Hematopoietic multipotent progenitor cell treated with erythropoietin and hydrocortisone succinate and interleukin-3 and kit ligand, for 15 days (in vitro differentiated cells): ENCODE results near the gene LMBRD1.
"Not testable (repeated sequence)": the region's sequence is repeated elsewhere in the genome, so short reads cannot be mapped to it uniquely, and the experiment has no call there.

Source experiments
- DNase-seq: peaks from one replicate; pipeline ENCODE4 v3.0.0-alpha.2; 2015; ENCODE audit warnings: low spot score

The LMBRD1 gene

DNA sequence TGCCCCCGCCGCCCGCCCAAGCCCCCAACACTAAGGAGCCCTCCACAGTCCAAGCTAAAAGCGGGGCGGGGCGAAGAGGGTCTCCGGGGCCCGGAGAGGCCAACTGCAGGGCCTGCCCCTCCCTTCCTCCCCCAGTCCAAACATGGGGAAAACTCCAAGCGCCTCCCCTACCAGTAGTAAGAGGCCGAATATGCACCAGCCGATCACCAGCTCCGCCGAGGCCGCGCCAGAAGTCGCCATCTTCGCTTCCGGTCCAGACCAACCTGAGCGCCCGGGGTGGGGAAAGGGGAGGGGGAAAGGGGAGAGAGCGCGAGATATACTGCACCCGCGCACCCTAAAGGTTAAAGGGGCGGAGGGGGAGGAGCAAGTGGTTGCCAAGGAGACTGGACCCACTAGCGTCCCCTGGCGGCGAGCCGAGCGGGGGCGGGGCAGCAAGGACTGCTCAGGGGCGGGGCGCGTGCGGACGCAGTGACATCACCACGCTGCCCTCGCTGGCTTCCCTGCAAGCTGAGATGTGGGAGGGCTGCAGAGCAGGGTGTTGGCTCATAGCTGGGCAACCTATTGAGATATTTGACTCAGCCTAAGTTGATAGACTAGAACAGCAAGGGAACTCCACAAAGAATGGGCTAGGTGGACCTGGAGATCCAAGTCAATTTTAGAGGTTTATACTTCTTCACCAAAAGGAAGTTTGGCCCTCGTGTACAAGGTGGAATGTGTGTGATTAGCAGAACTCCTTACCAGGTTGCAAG lies at the start of gene LMBRD1:
LMBRD1 (minus strand) TSS at position 369 of the 749 bp plus-strand sequence; CDS start at position 240, 129 bp downstream.
- DNase-seq: peak; percentile 96

DNA sequence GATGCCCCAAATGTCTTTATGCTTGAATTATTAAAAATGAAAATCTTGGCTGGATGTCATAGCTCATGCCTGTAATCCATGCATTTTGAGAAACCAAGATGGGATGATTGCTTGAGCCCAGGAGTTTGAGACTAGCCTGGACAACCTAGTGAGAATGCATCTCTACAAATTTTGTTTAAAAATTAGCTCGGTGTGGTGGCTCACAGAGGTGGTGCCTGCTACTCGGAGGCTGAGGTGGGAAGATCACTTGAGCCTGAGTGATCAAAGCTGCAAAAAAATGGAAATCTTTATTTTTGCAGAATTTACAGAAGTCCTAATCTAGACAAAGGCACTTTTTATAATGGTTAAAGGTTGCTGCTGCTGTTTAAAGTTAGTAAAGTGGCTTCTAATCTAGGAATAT lies 49.5 kb upstream of the LMBRD1 start:
- DNase-seq: no peak

DNA sequence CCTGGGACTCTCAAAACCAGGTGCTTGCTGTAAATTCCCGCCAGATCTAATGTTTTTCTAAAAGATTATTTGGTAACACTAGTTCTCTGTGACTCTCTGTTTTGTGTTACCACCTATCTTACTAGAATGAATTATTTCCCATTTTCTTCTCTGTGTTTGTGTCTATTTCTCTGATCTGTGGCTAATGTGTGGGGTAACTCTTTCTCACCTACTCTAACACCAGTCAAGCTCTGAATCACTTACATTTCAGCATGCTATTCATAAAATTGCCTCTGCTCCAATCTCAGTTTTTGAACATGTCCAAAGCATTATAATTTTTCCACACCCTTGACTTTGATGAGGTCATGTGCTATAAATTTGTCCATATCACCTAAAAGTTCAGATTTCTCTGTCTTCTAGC lies 46.4 kb upstream of the LMBRD1 start:
- no peak for DNase-seq

DNA sequence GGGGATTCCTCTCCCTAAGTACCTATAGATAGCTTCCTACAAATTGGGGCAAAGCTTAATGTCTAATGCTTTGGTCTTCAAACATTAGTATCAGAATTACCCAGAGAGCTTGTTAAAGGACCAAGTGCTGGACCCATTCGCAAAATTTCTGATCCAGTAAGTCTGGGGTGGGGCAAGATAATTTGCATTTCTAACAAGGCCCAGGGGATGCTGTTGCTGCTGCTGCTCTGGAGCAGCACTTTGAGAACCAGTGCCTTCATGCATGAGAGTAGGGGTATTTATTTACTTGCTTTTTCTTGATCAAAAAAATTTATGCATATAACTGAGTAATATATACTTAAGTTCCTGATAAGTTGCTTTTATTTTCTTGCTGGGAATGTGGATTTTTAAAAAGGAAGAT lies 45.1 kb upstream of the LMBRD1 start:
- no peak for DNase-seq

DNA sequence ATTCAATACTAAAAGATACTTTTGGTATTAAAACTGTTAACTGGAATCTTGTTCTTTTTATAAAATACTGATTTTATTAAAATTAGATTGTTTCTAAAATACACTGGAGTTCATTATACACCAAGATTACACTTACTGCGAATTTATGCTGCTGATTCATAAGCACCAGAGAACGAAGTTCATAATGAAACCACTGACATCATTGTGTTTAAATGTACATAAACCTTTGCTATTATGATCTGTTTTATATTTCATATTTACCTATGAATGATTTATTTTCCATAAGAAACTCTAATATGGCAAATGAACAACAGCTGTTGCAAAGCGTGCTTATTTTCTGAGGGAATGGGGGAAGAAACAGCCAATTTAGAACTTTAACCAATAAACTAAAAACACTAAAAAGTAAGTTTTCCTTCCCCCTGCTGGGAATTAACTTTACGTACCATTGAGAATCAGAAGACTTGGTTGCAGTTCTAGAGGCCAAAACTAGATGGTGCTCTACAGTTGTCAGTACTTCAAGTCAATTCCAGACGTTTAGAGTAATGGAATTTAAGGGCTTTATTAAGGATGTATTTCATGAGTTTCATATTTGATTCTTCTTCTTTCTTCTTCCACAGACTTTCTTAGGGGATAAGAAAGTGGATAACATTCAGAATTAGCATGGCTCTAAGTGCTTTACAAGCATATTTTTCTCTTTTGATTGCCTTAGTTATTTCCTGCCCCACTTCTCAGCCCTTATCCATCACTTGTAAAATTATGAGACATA lies 38.8 kb upstream of the LMBRD1 start:
- peak; percentile 14 for DNase-seq

- DNase-seq: no peak
Observed at GRCh38 chr6:69832558-69832957, 35.7 kb upstream of the LMBRD1 start.

DNA sequence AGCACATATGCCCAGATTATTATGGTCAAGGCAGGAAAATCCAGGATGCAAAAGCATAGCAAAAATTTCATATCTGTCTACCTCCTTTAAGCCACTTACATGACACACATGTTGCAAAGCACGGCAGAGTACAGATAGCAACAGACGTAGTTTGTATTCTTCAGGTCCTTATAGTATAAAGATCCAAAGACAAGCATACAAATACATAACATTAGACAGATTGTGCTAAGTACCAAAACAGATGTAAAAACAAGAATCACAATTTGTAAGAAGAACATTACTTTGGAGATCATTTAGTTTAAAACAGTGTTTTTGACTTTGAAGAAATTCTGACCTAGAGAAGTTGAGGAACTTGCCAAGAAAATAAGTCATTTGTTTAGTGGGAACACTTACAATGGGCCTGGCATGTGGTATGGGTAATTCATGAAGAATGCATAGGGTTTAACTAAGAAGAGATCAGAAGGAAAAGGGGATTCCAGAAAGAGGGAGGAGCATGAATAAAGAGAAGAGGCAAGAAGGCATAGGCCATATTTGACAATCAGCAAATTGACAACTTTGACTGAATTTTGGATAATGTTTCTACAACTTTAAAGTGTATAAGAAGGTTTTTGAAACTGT lies 30.6 kb upstream of the LMBRD1 start:
- DNase-seq: no peak

- DNase-seq: no peak
Observed at GRCh38 chr6:69825904-69826303, 29.1 kb upstream of the LMBRD1 start.

GRCh38 chr6:69824355-69824754 lies 27.5 kb upstream of the LMBRD1 start:
- DNase-seq: not testable (repeated sequence)

DNA sequence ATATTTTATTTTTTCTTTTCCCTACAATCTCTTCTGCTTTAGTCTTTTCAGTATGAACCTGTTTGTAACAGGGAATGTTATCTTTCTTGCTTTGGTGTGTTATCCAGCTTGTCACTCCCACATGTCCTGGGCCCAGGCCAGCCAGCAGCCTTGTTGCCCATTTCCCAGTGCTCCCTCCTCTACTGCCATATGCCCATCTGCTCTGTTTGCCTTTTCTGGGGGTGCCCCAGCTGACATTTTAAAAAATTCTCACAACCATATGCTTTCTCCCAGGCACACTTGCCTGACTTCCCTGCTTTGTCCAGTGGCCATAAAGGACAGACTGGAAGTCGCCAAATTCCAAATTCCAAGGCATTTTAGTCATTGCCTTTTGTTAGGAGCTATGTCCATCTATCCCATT lies 23.6 kb upstream of the LMBRD1 start:
- DNase-seq: no peak

GRCh38 chr6:69820018-69820417 lies 23.2 kb upstream of the LMBRD1 start:
- no peak for DNase-seq

DNA sequence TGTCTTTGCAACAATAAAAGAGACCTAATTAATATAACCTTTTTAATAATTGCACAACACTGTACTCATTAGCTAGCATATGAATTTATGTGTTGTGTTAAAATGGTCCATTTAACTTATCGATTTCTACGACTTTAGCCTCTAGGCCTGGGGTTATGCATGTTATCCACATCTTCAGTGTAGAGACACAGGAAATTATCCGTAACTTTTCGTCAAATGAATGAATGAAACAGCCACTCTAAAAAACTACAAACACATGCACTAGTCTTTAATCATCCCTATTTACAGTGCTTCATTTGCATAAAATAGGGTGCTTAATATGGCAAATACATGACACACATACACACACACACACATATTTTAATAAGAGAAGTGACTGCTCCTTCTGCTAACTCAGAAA lies 22.3 kb upstream of the LMBRD1 start:
- DNase-seq: no peak

GRCh38 chr6:69818223-69818930 lies 21.6 kb upstream of the LMBRD1 start:
- no peak for DNase-seq

DNA sequence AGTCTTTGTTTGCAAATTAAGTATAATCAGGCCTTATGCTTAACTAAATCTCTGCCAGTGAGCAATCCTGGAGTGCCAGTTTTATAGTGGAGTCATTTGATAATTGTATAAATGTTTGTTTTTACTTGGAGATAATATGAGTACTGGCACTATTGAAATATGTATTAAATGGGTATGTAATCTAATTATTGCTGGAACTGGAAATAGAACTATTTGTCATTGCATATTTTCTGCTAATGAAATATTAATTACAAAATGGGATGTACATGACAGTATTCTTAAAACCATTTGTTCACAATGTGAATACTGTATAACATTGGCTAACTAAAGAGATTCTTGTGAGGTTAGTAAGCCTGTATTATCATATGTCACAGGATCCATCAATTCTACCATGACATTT lies 20.5 kb upstream of the LMBRD1 start:
- DNase-seq: no peak

- DNase-seq: no peak
Observed at GRCh38 chr6:69816569-69816968, 19.8 kb upstream of the LMBRD1 start.

DNA sequence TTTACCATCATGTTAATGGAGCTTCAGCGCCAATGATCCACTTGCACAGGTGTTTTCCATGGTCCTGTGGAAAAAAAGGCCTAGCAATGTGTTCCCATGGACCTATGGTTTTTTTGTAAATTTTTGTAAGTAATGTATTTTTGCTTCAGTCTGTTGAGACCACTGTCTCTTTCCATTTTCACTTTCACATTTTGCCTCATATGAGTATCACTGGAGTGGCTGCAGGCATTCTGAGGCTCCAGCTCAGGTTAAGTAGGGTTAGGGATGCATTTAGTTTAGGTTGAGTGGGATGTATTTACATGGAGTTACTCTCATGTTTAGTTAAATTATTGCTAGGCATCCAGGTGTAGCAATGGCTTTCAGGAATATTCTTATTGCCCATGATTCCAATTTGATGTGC lies 19.2 kb upstream of the LMBRD1 start:
- DNase-seq: no peak

DNA sequence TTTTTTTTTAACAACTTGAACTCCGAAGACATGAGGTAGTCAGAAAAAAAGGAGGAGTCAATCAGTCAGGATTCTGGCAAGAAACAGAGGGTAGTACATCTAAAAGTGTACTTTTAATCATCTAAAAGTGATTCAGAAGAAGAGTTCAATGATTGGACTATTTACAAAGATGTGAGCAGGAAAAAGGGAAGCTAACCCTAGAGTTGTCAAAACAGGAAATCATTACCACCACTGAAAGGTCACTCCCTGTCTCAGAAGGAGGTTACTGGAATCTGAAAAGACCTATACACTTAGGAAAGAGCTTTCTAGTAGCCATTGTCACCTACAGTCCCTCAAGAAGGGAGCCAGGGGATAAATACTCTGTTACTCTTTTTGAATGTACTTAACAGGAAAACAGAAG lies 16.7 kb upstream of the LMBRD1 start:
- no peak for DNase-seq

DNA sequence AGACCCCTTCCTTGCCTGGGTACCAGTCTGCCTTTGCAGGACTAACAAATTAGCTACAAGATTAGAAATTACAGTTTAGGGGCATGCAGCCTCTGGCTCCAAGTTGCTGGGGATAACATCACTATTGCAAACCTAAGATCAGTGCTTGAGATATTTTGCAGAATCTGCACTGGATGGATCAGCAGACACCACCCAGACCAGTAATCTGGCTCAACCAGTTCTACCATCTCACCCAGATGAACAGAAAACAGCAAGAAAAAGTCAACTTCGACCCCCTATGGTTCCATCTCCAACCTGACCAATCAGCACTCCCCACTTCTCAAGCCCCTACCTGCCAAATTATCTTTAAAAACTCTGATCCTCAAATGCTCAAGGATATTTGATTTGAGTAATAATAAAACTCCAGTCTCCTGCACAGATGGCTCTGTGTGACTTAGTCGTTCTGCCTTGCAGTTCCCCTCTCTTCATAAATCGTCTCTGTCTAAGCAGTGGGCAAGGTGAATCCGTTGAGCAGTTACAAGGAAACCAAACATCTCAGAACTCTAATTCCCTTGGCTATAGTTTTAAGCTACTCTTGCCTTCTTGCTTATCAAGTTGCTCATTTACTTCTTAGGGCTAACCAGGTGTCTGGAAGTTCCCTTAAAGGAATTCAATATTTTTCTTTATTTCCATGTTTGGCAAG lies 16.1 kb upstream of the LMBRD1 start:
- no peak for DNase-seq

- DNase-seq: no peak
Observed at GRCh38 chr6:69802995-69803394, 6.2 kb upstream of the LMBRD1 start.

DNA sequence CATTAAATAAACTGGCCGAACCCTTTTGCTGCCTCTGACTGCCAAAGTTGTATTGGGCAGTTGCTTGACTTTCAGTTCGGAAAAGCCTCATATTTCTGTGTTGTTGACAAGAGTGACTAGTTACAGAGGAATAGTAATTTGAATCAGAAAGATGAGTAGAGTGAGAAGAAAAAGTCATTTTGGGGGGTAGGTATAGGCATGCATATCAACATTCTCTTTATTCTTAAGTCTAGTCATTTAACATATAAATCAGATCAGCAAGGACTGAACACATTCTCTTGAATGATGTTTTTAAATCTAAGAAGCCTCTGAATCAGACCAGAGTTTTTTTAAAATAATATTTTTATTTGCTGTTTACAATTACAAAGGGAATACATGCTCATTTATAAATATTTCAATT lies 4.9 kb upstream of the LMBRD1 start:
- DNase-seq: no peak

DNA sequence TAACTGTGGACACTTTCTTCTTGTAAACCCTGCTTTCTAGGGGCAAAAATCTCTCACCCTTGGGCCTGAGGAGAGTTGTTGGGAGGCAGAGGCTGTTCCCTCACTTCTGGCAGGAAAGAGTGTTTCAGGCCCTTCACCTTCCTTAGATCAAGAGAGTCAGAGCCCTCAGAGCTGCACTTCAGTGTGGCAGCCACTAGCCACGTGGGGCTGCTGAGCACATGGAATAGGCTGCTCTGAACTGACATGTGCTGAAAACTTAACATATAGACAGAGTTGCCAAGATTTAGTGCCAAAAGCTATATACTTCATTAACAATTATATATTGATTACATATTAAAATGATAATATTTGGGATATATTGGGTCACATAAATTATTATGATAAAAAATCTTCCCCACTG lies 4.4 kb upstream of the LMBRD1 start:
- DNase-seq: no peak

DNA sequence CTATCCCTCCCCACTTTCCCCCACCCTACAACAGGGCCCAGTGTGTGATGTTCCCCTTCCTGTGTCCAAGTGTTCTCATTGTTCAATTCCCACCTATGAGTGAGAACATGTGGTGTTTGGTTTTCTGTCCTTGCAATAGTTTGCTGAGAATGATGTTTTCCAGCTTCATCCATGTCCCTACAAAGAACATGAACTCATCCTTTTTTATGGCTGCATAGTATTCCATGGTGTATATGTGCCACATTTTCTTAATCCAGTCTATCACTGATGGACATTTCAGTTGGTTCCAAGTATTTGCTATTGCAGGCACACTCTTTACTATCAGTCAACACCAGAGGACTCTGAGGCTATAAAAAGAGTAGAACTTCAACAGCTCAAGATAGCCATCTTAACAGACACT lies 2.0 kb upstream of the LMBRD1 start:
- not testable (repeated sequence) for DNase-seq
